Osteocyte (in vitro differentiated cells): ENCODE measurements around the gene SHC2. TPM values are rescaled to one million over a fixed set of nuclear protein-coding genes. Genes with fewer than 3 reads are reported as not detected.

ENCODE experiments used
- DNase-seq: peaks from one replicate; pipeline ENCODE4 v3.0.0; 2021; ENCODE audit warnings: mixed read lengths; ENCODE audit not compliant: unreplicated experiment; ENCODE audit errors: extremely low spot score
- H3K27ac Mint-ChIP-seq: one replicate; pipeline ENCODE4 v1.8.0; 2021; ENCODE audit warnings: mild to moderate bottlenecking, mixed read lengths; ENCODE audit not compliant: unreplicated experiment
- H3K27me3 Mint-ChIP-seq: one replicate; pipeline ENCODE4 v1.8.0; 2021; ENCODE audit warnings: mixed read lengths; ENCODE audit not compliant: unreplicated experiment
- H3K36me3 Mint-ChIP-seq: one replicate; pipeline ENCODE4 v1.8.0; 2021; ENCODE audit warnings: mixed read lengths; ENCODE audit not compliant: unreplicated experiment
- H3K4me1 Mint-ChIP-seq: one replicate; pipeline ENCODE4 v1.8.0; 2021; ENCODE audit warnings: mixed read lengths; ENCODE audit not compliant: unreplicated experiment
- H3K4me3 Mint-ChIP-seq: one replicate; pipeline ENCODE4 v1.8.0; 2021; ENCODE audit warnings: mild to moderate bottlenecking, moderate library complexity, mixed read lengths; ENCODE audit not compliant: unreplicated experiment
- H3K9me3 Mint-ChIP-seq: one replicate; pipeline ENCODE4 v1.8.0; 2021; ENCODE audit warnings: mixed read lengths; ENCODE audit not compliant: unreplicated experiment
- CTCF ChIP-seq: fragments of 200-600 bp; sonication (generic); IDR thresholded peaks from 2 replicates; pipeline ENCODE4 v1.5.0; 2021; ENCODE audit warnings: antibody characterized with exemption, mild to moderate bottlenecking, moderate library complexity
- total RNA-seq: library from RNA; stranded (reverse); gene quantifications from 2 replicates; pipeline ENCODE4 v1.2.1, GENCODE V29; 2021

SHC2 gene
- total RNA-seq, 1 donor from 2014 or later = 61.7 TPM

- H3K4me3 Mint-ChIP-seq = no peak overlapping the region
- H3K36me3 Mint-ChIP-seq = no peaks in the 10 kb centered on the region
- no peak for DNase-seq
- H3K27me3 Mint-ChIP-seq = peaks cover 4% of the 10 kb centered on the region
- TF ChIP-seq CTCF = no peak
- H3K9me3 Mint-ChIP-seq = no peaks in the 10 kb centered on the region
- H3K27ac Mint-ChIP-seq = no peak overlapping the region
- H3K4me1 Mint-ChIP-seq = no peaks in the 10 kb centered on the region
These were observed 69.0 kb downstream of the SHC2 start for GRCh38 chr19:391726-392374.

- Mint-ChIP-seq H3K36me3 (no peaks in the 10 kb centered on the region), H3K27me3 (peaks cover 9% of the 10 kb centered on the region), H3K27ac (no peak overlapping the region), H3K4me1 (no peaks in the 10 kb centered on the region), H3K9me3 (no peaks in the 10 kb centered on the region), H3K4me3 (no peak overlapping the region)
- TF ChIP-seq CTCF = no peak
- no peak for DNase-seq
These were observed 69.7 kb downstream of the SHC2 start for GRCh38 chr19:391207-391557.

- no peak for DNase-seq
- Mint-ChIP-seq H3K27me3 (peaks cover 15% of the 10 kb centered on the region), H3K4me1 (no peaks in the 10 kb centered on the region), H3K27ac (no peak overlapping the region), H3K9me3 (no peaks in the 10 kb centered on the region), H3K4me3 (no peak overlapping the region), H3K36me3 (no peaks in the 10 kb centered on the region)
- no peak for TF ChIP-seq CTCF
These were observed 70.2 kb downstream of the SHC2 start for GRCh38 chr19:390386-391206.

- no peak for DNase-seq
- H3K4me1 Mint-ChIP-seq = no peaks in the 10 kb centered on the region
- TF ChIP-seq CTCF = no peak
- H3K36me3 Mint-ChIP-seq = no peaks in the 10 kb centered on the region
- no peak overlapping the region for H3K27ac Mint-ChIP-seq
- peaks cover 15% of the 10 kb centered on the region for H3K27me3 Mint-ChIP-seq
- H3K4me3 Mint-ChIP-seq = no peak overlapping the region
- H3K9me3 Mint-ChIP-seq = no peaks in the 10 kb centered on the region
These were observed 70.9 kb downstream of the SHC2 start for GRCh38 chr19:389935-390289.

GRCh38 chr19:389255-389934 lies 71.4 kb downstream of the SHC2 start:
- no peaks in the 10 kb centered on the region for H3K9me3 Mint-ChIP-seq
- H3K4me3 Mint-ChIP-seq = no peak overlapping the region
- H3K4me1 Mint-ChIP-seq = no peaks in the 10 kb centered on the region
- H3K36me3 Mint-ChIP-seq = no peaks in the 10 kb centered on the region
- no peak for TF ChIP-seq CTCF
- H3K27ac Mint-ChIP-seq = no peak overlapping the region
- no peak for DNase-seq
- H3K27me3 Mint-ChIP-seq = peaks cover 17% of the 10 kb centered on the region
